HEK293 (cell line): ENCODE results near the gene DKKL1.

Experiments
- CTCF ChIA-PET: fragments of 350-600 bp; formaldehyde crosslinking; extraction: SDS; loops from one replicate; lab custom pipeline; 2021; ENCODE audit warnings: antibody characterized with exemption; lab: Yijun Ruan, JAX
- POLR2A ChIA-PET: fragments of 300-600 bp; formaldehyde crosslinking; extraction: SDS; loops from one replicate; lab custom pipeline; 2020; ENCODE audit warnings: antibody characterized with exemption, inconsistent platforms; lab: Yijun Ruan, JAX
- H3K27ac ChIP-seq: fragments of 200-500 bp; sonication (Bioruptor generic); 2 replicates; pipeline ENCODE4 v1.5.1; 2014; ENCODE audit warnings: low read depth, low read length, control low read depth, inconsistent platforms; ENCODE audit errors: extremely low read depth
- H3K36me3 ChIP-seq, 2 experiments: fragments of 200-500 bp in 1 of 2; sonication (Bioruptor generic) in 1 of 2; 1 replicate in 1 of 2; 2 replicates in 1 of 2; pipeline ENCODE4 v1.5.1; 2014 to 2017; ENCODE audit warnings: inconsistent platforms in 2 of 2, low read length in 2 of 2; ENCODE audit not compliant: control insufficient read depth in 2 of 2, insufficient read depth in 1 of 2
- H3K4me1 ChIP-seq: fragments of 200-500 bp; sonication (Bioruptor generic); 2 replicates; pipeline ENCODE4 v1.5.1; 2014; ENCODE audit warnings: mild to moderate bottlenecking, low read length, inconsistent platforms; ENCODE audit not compliant: control insufficient read depth, insufficient read depth
- H3K4me3 ChIP-seq: 2 replicates; pipeline ENCODE4 v1.5.1; 2011; ENCODE audit warnings: low read depth, mild to moderate bottlenecking, control low read depth, low read length, moderate library complexity
- H3K9me3 ChIP-seq: fragments of 200-500 bp; sonication (Bioruptor generic); 2 replicates; pipeline ENCODE4 v1.5.1; 2014; ENCODE audit warnings: low read depth, low read length, inconsistent platforms; ENCODE audit not compliant: control insufficient read depth, insufficient read depth
- EGR2 ChIP-seq: fragments of 450-650 bp; formaldehyde crosslinking; IDR thresholded peaks from 2 replicates; pipeline ENCODE4 v1.5.1; 2016; ENCODE audit warnings: low read depth, missing biosample characterization, missing genetic modification characterization
- IKZF3 ChIP-seq: fragments of 450-650 bp; IDR thresholded peaks from 2 replicates; pipeline ENCODE4 v1.5.0; 2018; ENCODE audit warnings: missing biosample characterization, mild to moderate bottlenecking, missing genetic modification characterization, moderate library complexity
- KLF7 ChIP-seq: fragments of 450-650 bp; formaldehyde crosslinking; IDR thresholded peaks from 2 replicates; pipeline ENCODE4 v1.5.1; 2016; ENCODE audit warnings: missing biosample characterization, missing genetic modification characterization, borderline replicate concordance
- KLF8 ChIP-seq: fragments of 450-650 bp; formaldehyde crosslinking; IDR thresholded peaks from 2 replicates; pipeline ENCODE4 v1.5.1; 2016; ENCODE audit warnings: missing biosample characterization, missing genetic modification characterization
- KLF9 ChIP-seq: fragments of 450-650 bp; formaldehyde crosslinking; IDR thresholded peaks from 2 replicates; pipeline ENCODE4 v1.5.1; 2016; ENCODE audit warnings: missing biosample characterization, missing genetic modification characterization, low read depth
- PRDM1 ChIP-seq: fragments of 450-650 bp; formaldehyde crosslinking; IDR thresholded peaks from 2 replicates; pipeline ENCODE4; 2016; ENCODE audit warnings: missing biosample characterization, missing genetic modification characterization
- SP2 ChIP-seq: fragments of 450-650 bp; formaldehyde crosslinking; IDR thresholded peaks from 2 replicates; pipeline ENCODE4 v1.5.1; 2016; ENCODE audit warnings: missing biosample characterization, missing genetic modification characterization
- ZFP69B ChIP-seq: fragments of 450-650 bp; formaldehyde crosslinking; IDR thresholded peaks from 2 replicates; pipeline ENCODE4 v1.5.1; 2016; ENCODE audit warnings: missing biosample characterization, missing genetic modification characterization
- ZNF155 ChIP-seq: fragments of 450-650 bp; formaldehyde crosslinking; IDR thresholded peaks from 2 replicates; pipeline ENCODE4 v1.5.1; 2016; ENCODE audit warnings: missing biosample characterization, missing genetic modification characterization
- ZNF16 ChIP-seq: fragments of 450-650 bp; formaldehyde crosslinking; IDR thresholded peaks from 2 replicates; pipeline ENCODE4 v1.5.1; 2016; ENCODE audit warnings: low read depth, missing biosample characterization, missing genetic modification characterization
- ZNF366 ChIP-seq: fragments of 450-650 bp; formaldehyde crosslinking; conservative IDR thresholded peaks from 2 replicates; pipeline ENCODE4 v1.5.1; 2016; ENCODE audit warnings: missing biosample characterization, missing genetic modification characterization
- ZNF423 ChIP-seq: fragments of 450-650 bp; formaldehyde crosslinking; IDR thresholded peaks from 2 replicates; pipeline ENCODE4 v1.5.1; 2016; ENCODE audit warnings: missing biosample characterization, missing genetic modification characterization
- ZNF501 ChIP-seq: fragments of 450-650 bp; formaldehyde crosslinking; IDR thresholded peaks from 2 replicates; pipeline ENCODE4 v1.5.1; 2016; ENCODE audit warnings: missing biosample characterization, missing genetic modification characterization
- ZNF600 ChIP-seq: fragments of 450-650 bp; formaldehyde crosslinking; IDR thresholded peaks from 2 replicates; pipeline ENCODE4 v1.5.1; 2016; ENCODE audit warnings: missing biosample characterization, missing genetic modification characterization
- ZNF785 ChIP-seq: fragments of 450-650 bp; formaldehyde crosslinking; IDR thresholded peaks from 2 replicates; pipeline ENCODE4 v1.5.1; 2016; ENCODE audit warnings: missing biosample characterization, missing genetic modification characterization
- TF ChIP-seq, protein P1 (sequence below): fragments of 450-650 bp; formaldehyde crosslinking; IDR thresholded peaks from 2 replicates; pipeline ENCODE4 v1.5.1; 2016; ENCODE audit warnings: missing biosample characterization, missing genetic modification characterization
- TF ChIP-seq, protein P2 (sequence below): fragments of 450-650 bp; formaldehyde crosslinking; IDR thresholded peaks from 2 replicates; pipeline ENCODE4 v1.5.1; 2016; ENCODE audit warnings: missing biosample characterization, missing genetic modification characterization
- TF ChIP-seq, protein P3 (sequence below): fragments of 450-650 bp; formaldehyde crosslinking; IDR thresholded peaks from 2 replicates; pipeline ENCODE4 v1.5.1; 2016; ENCODE audit warnings: missing biosample characterization, missing genetic modification characterization
- TF ChIP-seq, protein P4 (sequence below): fragments of 450-650 bp; formaldehyde crosslinking; IDR thresholded peaks from 2 replicates; pipeline ENCODE4 v1.5.1; 2016; ENCODE audit warnings: missing biosample characterization, missing genetic modification characterization
- TF ChIP-seq, protein P5 (sequence below): fragments of 450-650 bp; formaldehyde crosslinking; IDR thresholded peaks from 2 replicates; pipeline ENCODE4 v1.5.1; 2016; ENCODE audit warnings: missing biosample characterization, missing genetic modification characterization
- TF ChIP-seq, protein P6 (sequence below): fragments of 450-650 bp; formaldehyde crosslinking; conservative IDR thresholded peaks from 2 replicates; pipeline ENCODE4 v1.5.1; 2016; ENCODE audit warnings: low read depth, missing biosample characterization, missing genetic modification characterization

DKKL1 gene

DNA sequence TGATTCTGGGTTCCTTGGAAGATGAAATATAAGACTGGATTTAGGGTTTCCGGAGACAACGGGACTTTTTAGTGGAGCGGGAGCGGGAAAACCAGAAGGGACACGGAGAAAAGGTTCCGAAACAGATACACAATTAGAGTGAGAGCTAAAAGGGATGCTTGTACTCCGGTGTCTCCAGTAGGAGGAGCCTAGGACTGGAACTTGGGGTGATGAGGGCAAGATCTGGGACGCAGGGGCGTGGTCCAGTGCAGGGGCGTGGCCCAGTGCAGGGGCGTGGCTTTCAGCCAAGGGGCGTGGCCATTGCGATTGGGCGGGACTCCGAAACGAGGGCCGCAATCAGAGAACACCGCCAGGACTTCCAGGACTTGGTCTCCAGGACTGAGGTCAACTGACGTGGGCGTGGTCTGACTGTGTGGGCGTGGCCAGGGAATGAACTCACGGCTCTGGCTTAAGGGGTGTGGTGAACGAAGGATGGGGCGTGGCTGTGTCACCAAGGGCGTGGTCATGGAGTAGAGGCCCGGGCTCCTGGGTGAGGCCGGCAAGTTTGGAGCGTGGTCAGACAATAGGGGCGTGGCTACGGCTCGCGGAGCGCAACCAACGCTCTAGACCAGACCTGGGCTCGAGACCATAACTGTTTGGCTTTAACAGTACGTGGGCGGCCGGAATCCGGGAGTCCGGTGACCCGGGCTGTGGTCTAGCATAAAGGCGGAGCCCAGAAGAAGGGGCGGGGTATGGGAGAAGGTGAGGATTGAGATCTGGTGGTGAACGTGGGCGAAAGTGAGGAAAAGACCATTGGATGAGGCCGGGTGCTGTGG is at the start of gene DKKL1:
Gene DKKL1, plus strand, starts transcription at position 610 of the 815 bp plus-strand sequence. Its CDS starts 122 bp downstream, at position 732.
- H3K27ac ChIP-seq: peak within 1 kb of the TSS; percentile 52; the same call in 1 of the 2 replicates
- H3K4me3 ChIP-seq: peak within 1 kb of the TSS; percentile 77
- H3K9me3 ChIP-seq: no peaks in the 10 kb centered on the region
- ChIA-PET POLR2A (interaction anchor here (0.7 to 2.0 kb wide), 6 partner anchors 79 to 339 kb away, joined by 3 to 6 read pairs (median 3); partner anchors contain the start of gene ALDH16A1), CTCF (interaction anchor here (0.6 to 1.0 kb wide), 4 partner anchors 12 to 136 kb away, joined by 3 to 4 read pairs (median 3); no protein-coding TSS in a partner anchor)
- peaks cover 6 to 8% of the 10 kb centered on the region in 2 experiments; a peak in 2 of 3 replicates for H3K36me3 ChIP-seq
- H3K4me1 ChIP-seq: peaks cover 14% of the 10 kb centered on the region
- TF ChIP-seq ZFP69B (tag by site-specific recombination) (no peak), ZNF155 (no peak), ZNF366 (tag by site-specific recombination) (0 out of 2 replicates have a peak, but pooled peaks have one; percentile 30), ZNF16 (tag by site-specific recombination) (no peak), SP2 (peak; percentile 48; the same call in 1 of the 2 replicates), IKZF3 (tag by site-specific recombination) (peak; percentile 89), ZNF501 (tag by site-specific recombination) (0 out of 2 replicates have a peak, but pooled peaks have one; percentile 36), KLF7 (peak; percentile 16; the same call in 1 of the 2 replicates), ZNF785 (no peak; the same call in 1 of the 2 replicates), KLF9 (peak; percentile 100), PRDM1 (peak; percentile 85), ZNF600 (peak; percentile 53; the same call in 1 of the 2 replicates), KLF8 (tag by site-specific recombination) (peak; percentile 99), EGR2 (peak; percentile 82), ZNF423 (tag by site-specific recombination) (no peak)
- TF ChIP-seq, protein P1, sequence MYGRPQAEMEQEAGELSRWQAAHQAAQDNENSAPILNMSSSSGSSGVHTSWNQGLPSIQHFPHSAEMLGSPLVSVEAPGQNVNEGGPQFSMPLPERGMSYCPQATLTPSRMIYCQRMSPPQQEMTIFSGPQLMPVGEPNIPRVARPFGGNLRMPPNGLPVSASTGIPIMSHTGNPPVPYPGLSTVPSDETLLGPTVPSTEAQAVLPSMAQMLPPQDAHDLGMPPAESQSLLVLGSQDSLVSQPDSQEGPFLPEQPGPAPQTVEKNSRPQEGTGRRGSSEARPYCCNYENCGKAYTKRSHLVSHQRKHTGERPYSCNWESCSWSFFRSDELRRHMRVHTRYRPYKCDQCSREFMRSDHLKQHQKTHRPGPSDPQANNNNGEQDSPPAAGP: 0 out of 2 replicates have a peak, but pooled peaks have one; percentile 28
- TF ChIP-seq, protein P2, sequence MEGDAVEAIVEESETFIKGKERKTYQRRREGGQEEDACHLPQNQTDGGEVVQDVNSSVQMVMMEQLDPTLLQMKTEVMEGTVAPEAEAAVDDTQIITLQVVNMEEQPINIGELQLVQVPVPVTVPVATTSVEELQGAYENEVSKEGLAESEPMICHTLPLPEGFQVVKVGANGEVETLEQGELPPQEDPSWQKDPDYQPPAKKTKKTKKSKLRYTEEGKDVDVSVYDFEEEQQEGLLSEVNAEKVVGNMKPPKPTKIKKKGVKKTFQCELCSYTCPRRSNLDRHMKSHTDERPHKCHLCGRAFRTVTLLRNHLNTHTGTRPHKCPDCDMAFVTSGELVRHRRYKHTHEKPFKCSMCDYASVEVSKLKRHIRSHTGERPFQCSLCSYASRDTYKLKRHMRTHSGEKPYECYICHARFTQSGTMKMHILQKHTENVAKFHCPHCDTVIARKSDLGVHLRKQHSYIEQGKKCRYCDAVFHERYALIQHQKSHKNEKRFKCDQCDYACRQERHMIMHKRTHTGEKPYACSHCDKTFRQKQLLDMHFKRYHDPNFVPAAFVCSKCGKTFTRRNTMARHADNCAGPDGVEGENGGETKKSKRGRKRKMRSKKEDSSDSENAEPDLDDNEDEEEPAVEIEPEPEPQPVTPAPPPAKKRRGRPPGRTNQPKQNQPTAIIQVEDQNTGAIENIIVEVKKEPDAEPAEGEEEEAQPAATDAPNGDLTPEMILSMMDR (tag by site-specific recombination): peak; percentile 46
- TF ChIP-seq, protein P3, sequence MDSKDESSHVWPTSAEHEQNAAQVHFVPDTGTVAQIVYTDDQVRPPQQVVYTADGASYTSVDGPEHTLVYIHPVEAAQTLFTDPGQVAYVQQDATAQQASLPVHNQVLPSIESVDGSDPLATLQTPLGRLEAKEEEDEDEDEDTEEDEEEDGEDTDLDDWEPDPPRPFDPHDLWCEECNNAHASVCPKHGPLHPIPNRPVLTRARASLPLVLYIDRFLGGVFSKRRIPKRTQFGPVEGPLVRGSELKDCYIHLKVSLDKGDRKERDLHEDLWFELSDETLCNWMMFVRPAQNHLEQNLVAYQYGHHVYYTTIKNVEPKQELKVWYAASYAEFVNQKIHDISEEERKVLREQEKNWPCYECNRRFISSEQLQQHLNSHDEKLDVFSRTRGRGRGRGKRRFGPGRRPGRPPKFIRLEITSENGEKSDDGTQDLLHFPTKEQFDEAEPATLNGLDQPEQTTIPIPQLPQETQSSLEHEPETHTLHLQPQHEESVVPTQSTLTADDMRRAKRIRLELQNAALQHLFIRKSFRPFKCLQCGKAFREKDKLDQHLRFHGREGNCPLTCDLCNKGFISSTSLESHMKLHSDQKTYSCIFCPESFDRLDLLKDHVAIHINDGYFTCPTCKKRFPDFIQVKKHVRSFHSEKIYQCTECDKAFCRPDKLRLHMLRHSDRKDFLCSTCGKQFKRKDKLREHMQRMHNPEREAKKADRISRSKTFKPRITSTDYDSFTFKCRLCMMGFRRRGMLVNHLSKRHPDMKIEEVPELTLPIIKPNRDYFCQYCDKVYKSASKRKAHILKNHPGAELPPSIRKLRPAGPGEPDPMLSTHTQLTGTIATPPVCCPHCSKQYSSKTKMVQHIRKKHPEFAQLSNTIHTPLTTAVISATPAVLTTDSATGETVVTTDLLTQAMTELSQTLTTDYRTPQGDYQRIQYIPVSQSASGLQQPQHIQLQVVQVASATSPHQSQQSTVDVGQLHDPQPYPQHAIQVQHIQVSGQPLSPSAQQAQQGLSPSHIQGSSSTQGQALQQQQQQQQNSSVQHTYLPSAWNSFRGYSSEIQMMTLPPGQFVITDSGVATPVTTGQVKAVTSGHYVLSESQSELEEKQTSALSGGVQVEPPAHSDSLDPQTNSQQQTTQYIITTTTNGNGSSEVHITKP (tag by site-specific recombination): peak; percentile 83
- TF ChIP-seq, protein P4, sequence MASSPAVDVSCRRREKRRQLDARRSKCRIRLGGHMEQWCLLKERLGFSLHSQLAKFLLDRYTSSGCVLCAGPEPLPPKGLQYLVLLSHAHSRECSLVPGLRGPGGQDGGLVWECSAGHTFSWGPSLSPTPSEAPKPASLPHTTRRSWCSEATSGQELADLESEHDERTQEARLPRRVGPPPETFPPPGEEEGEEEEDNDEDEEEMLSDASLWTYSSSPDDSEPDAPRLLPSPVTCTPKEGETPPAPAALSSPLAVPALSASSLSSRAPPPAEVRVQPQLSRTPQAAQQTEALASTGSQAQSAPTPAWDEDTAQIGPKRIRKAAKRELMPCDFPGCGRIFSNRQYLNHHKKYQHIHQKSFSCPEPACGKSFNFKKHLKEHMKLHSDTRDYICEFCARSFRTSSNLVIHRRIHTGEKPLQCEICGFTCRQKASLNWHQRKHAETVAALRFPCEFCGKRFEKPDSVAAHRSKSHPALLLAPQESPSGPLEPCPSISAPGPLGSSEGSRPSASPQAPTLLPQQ (tag by site-specific recombination): 0 out of 2 replicates have a peak, but pooled peaks have one; percentile 15
- TF ChIP-seq, protein P5, sequence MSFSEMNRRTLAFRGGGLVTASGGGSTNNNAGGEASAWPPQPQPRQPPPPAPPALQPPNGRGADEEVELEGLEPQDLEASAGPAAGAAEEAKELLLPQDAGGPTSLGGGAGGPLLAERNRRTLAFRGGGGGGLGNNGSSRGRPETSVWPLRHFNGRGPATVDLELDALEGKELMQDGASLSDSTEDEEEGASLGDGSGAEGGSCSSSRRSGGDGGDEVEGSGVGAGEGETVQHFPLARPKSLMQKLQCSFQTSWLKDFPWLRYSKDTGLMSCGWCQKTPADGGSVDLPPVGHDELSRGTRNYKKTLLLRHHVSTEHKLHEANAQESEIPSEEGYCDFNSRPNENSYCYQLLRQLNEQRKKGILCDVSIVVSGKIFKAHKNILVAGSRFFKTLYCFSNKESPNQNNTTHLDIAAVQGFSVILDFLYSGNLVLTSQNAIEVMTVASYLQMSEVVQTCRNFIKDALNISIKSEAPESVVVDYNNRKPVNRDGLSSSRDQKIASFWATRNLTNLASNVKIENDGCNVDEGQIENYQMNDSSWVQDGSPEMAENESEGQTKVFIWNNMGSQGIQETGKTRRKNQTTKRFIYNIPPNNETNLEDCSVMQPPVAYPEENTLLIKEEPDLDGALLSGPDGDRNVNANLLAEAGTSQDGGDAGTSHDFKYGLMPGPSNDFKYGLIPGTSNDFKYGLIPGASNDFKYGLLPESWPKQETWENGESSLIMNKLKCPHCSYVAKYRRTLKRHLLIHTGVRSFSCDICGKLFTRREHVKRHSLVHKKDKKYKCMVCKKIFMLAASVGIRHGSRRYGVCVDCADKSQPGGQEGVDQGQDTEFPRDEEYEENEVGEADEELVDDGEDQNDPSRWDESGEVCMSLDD (tag by site-specific recombination): peak; percentile 56; the same call in 1 of the 2 replicates
- TF ChIP-seq, protein P6, sequence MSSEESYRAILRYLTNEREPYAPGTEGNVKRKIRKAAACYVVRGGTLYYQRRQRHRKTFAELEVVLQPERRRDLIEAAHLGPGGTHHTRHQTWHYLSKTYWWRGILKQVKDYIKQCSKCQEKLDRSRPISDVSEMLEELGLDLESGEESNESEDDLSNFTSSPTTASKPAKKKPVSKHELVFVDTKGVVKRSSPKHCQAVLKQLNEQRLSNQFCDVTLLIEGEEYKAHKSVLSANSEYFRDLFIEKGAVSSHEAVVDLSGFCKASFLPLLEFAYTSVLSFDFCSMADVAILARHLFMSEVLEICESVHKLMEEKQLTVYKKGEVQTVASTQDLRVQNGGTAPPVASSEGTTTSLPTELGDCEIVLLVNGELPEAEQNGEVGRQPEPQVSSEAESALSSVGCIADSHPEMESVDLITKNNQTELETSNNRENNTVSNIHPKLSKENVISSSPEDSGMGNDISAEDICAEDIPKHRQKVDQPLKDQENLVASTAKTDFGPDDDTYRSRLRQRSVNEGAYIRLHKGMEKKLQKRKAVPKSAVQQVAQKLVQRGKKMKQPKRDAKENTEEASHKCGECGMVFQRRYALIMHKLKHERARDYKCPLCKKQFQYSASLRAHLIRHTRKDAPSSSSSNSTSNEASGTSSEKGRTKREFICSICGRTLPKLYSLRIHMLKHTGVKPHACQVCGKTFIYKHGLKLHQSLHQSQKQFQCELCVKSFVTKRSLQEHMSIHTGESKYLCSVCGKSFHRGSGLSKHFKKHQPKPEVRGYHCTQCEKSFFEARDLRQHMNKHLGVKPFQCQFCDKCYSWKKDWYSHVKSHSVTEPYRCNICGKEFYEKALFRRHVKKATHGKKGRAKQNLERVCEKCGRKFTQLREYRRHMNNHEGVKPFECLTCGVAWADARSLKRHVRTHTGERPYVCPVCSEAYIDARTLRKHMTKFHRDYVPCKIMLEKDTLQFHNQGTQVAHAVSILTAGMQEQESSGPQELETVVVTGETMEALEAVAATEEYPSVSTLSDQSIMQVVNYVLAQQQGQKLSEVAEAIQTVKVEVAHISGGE (tag by site-specific recombination): peak; percentile 51
